PFSK-1 (cell line): ENCODE results near the gene RSRC1.

Experiments
- FOXP2 ChIP-seq: optimal IDR thresholded peaks from 2 replicates; pipeline ENCODE3; 2011; ENCODE audit warnings: borderline replicate concordance, control low read depth, inconsistent platforms; ENCODE audit not compliant: insufficient read depth; ENCODE audit errors: extremely low read length, extremely low read depth
- POLR2AphosphoS5 ChIP-seq: IDR thresholded peaks from 2 replicates; pipeline ENCODE4 v1.6.1; 2012; ENCODE audit warnings: low read depth, mild to moderate bottlenecking, control low read depth, low read length, moderate library complexity
- SIN3A ChIP-seq: IDR thresholded peaks from 2 replicates; pipeline ENCODE4 v1.6.1; 2012; ENCODE audit warnings: mild to moderate bottlenecking, low read length, moderate library complexity, borderline replicate concordance; ENCODE audit not compliant: insufficient read depth
- TAF1 ChIP-seq: IDR thresholded peaks from 2 replicates; pipeline ENCODE4 v1.6.1; 2012; ENCODE audit warnings: low read length, control low read depth, borderline replicate concordance; ENCODE audit not compliant: insufficient read depth
- TF ChIP-seq, protein P1 (sequence below), 2 experiments: IDR thresholded peaks; 2 replicates each; pipeline versions ENCODE4 v1.6.1 to v1.8.0; 2011 to 2012; ENCODE audit warnings: low read depth in 2 of 2, low read length in 2 of 2, control low read depth in 1 of 2, inconsistent platforms in 1 of 2, mild to moderate bottlenecking in 1 of 2, moderate library complexity in 1 of 2; ENCODE audit not compliant: insufficient read depth in 1 of 2

Gene RSRC1

DNA sequence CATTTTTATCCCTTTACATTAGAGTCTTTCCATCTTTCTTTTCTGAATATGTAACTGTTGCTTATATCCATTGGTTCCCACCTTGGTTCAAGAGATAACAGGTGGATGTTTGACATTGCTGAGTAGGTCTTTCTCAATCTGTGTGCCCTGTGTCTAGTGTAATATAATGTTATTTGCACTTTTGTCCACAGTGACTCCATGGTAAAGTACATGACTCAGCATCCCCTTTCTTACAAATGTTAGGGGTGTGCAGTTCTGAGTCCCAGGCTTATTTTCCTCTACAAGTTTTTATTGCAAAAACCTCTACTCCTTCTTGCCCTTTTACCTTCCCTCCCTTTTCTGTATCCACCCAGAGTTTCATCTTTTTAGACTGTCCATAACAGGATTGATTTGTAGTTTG, 116.5 kb downstream of the RSRC1 start:
- TF ChIP-seq TAF1: no peak
- TF ChIP-seq, protein P1, sequence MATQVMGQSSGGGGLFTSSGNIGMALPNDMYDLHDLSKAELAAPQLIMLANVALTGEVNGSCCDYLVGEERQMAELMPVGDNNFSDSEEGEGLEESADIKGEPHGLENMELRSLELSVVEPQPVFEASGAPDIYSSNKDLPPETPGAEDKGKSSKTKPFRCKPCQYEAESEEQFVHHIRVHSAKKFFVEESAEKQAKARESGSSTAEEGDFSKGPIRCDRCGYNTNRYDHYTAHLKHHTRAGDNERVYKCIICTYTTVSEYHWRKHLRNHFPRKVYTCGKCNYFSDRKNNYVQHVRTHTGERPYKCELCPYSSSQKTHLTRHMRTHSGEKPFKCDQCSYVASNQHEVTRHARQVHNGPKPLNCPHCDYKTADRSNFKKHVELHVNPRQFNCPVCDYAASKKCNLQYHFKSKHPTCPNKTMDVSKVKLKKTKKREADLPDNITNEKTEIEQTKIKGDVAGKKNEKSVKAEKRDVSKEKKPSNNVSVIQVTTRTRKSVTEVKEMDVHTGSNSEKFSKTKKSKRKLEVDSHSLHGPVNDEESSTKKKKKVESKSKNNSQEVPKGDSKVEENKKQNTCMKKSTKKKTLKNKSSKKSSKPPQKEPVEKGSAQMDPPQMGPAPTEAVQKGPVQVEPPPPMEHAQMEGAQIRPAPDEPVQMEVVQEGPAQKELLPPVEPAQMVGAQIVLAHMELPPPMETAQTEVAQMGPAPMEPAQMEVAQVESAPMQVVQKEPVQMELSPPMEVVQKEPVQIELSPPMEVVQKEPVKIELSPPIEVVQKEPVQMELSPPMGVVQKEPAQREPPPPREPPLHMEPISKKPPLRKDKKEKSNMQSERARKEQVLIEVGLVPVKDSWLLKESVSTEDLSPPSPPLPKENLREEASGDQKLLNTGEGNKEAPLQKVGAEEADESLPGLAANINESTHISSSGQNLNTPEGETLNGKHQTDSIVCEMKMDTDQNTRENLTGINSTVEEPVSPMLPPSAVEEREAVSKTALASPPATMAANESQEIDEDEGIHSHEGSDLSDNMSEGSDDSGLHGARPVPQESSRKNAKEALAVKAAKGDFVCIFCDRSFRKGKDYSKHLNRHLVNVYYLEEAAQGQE (IDR thresholded peaks at IDR 0.05; ENCODE audit: insufficient read depth in 1 of 2, low read depth in 2 of 2, low read length in 2 of 2): no peak
- TF ChIP-seq SIN3A: no peak
- TF ChIP-seq FOXP2: no peak
- TF ChIP-seq POLR2AphosphoS5: no peak

DNA sequence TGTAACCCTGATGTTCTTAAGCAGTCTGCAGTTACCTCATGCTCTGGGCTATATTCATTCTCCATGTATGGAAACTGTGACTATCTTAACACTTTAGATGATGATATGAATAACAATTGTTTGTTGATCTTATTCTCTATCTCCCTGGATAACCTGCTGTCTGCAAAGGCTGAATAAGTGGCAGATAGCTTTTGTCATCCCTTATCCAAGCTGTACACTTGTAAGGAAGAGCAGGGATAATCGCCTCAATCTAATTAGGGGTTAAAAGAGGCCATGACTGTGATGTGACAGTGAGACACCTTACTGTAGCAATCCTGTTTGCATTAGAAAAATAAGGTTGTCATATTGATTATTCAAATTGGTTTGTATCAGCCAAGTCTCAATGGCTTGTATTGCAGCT, 123.9 kb downstream of the RSRC1 start:
- TF ChIP-seq, protein P1 (IDR thresholded peaks at IDR 0.05; ENCODE audit: insufficient read depth in 1 of 2, low read depth in 2 of 2, low read length in 2 of 2): no peak
- TF ChIP-seq FOXP2 (no peak), POLR2AphosphoS5 (no peak), TAF1 (no peak), SIN3A (no peak)

DNA sequence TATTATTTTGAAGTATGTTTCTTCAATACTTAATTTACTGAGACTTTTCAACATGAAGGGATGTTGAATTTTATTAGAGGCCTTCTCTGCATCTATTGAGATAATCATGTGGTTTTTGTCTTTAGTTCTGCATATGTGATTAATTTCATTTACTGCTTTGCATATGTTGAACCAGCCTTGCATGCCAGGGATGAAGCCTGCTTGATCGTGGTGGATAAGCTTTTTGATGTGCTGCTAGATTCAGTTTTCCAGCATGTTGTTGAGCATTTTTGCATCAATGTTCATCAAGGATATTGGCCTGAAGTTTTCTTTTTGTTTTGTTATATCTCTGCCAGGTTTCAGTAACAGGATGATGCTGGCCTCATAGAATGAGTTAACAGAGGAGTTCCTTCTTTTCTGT, 134.4 kb downstream of the RSRC1 start:
- no peak for TF ChIP-seq POLR2AphosphoS5
- TF ChIP-seq, protein P1 (IDR thresholded peaks at IDR 0.05; ENCODE audit: insufficient read depth in 1 of 2, low read depth in 2 of 2, low read length in 2 of 2): no peak
- TF ChIP-seq SIN3A: no peak
- TF ChIP-seq FOXP2: no peak
- no peak for TF ChIP-seq TAF1

DNA sequence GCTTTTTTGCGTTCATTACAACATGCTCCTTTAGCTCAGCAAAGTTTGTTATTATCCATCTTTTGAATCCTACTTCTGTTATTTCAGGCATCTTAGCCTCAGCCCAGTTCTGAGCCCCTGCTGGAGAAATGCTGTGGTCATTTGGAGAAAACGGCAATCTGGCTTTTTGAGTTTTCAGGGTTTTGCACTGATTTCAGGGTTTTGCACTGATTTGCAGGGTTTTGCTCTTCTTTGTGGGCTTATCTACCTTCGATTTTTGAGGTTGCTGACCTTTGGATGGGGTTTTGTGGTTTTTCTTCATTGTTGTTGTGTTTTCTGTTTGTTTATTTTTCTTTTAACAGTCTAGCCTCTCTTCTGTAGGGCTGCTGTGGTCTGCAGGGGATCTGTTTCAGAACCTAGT, 137.4 kb downstream of the RSRC1 start:
- TF ChIP-seq FOXP2 (no peak), POLR2AphosphoS5 (no peak), SIN3A (no peak), TAF1 (no peak)
- TF ChIP-seq, protein P1 (IDR thresholded peaks at IDR 0.05; ENCODE audit: insufficient read depth in 1 of 2, low read depth in 2 of 2, low read length in 2 of 2): no peak

DNA sequence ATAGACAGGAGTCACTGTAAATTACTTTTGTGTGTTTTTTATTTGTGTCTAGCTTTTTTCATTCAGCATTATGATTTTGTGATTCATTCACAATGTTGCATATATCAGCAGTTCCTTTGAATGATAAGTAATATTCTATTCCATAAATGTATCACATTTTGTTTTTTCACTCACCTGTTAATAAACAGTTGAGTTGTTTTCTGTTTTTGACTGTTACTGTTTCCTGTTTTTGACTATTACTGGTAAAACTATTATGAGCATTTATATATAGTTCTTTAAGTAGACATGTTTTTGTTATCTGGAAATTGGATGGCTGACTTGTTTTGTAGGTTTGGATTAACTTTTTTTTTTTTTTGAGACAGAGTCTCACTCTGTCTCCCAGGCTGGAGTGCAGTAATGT, 138.4 kb downstream of the RSRC1 start:
- TF ChIP-seq TAF1: no peak
- no peak for TF ChIP-seq POLR2AphosphoS5
- TF ChIP-seq, protein P1 (IDR thresholded peaks at IDR 0.05; ENCODE audit: insufficient read depth in 1 of 2, low read depth in 2 of 2, low read length in 2 of 2): no peak
- TF ChIP-seq FOXP2: no peak
- no peak for TF ChIP-seq SIN3A
